CD14-positive monocyte (primary cell): ENCODE measurements around the gene PLA2G2A. TPM values are rescaled to one million over a fixed set of nuclear protein-coding genes. Genes with fewer than 3 reads are reported as not detected.

ENCODE experiments used
- DNase-seq, 3 donors: peaks; one replicate each; pipeline ENCODE4 v3.0.0-alpha.2; 2011 to 2022
- H2AFZ ChIP-seq: 2 replicates; pipeline ENCODE4 v1.6.0; 2012; ENCODE audit warnings: mild to moderate bottlenecking, low read depth, low read length, inconsistent platforms; ENCODE audit not compliant: insufficient read depth, poor library complexity, severe bottlenecking
- H3K27ac ChIP-seq, 2 donors: 1 replicate in 1 of 2; 2 replicates in 1 of 2; pipeline ENCODE4 v1.5.1; 2012 to 2013; ENCODE audit warnings: low read length in 2 of 2, control low read depth in 1 of 2, inconsistent platforms in 1 of 2, low read depth in 1 of 2, mild to moderate bottlenecking in 1 of 2
- H3K27me3 ChIP-seq, 2 donors: one replicate each; pipeline versions ENCODE4 v1.6.0 to v1.6.1; 2011 to 2013; ENCODE audit warnings: low read length in 2 of 2; ENCODE audit not compliant: control insufficient read depth in 2 of 2, insufficient read depth in 2 of 2
- H3K36me3 ChIP-seq, 2 donors: replicated peaks in 1 of 2; 1 replicate in 1 of 2; 2 replicates in 1 of 2; pipeline versions ENCODE4 v1.5.1 to v1.6.1; 2012 to 2013; ENCODE audit warnings: low read length in 2 of 2, control low read depth in 1 of 2, inconsistent platforms in 1 of 2, mild to moderate bottlenecking in 1 of 2; ENCODE audit not compliant: insufficient read depth in 2 of 2, control insufficient read depth in 1 of 2
- H3K4me1 ChIP-seq, 2 donors: 1 replicate in 1 of 2; 2 replicates in 1 of 2; pipeline versions ENCODE4 v1.5.1 to v1.6.1; 2012 to 2013; ENCODE audit warnings: low read length in 2 of 2, control low read depth in 1 of 2, inconsistent platforms in 1 of 2, mild to moderate bottlenecking in 1 of 2, moderate library complexity in 1 of 2; ENCODE audit not compliant: insufficient read depth in 2 of 2, control insufficient read depth in 1 of 2
- H3K4me2 ChIP-seq: replicated peaks from 2 replicates; pipeline ENCODE3; 2012; ENCODE audit warnings: low read length, moderate library complexity, mild to moderate bottlenecking; ENCODE audit not compliant: poor library complexity, severe bottlenecking; ENCODE audit errors: extremely low read depth
- H3K4me3 ChIP-seq, 3 experiments: fragments of 200-600 bp in 1 of 3; sonication (generic) in 1 of 3; replicated peaks in 1 of 3; 1 replicate in 2 of 3; 2 replicates in 1 of 3; pipeline ENCODE4 v1.5.1; 2011 to 2013; ENCODE audit warnings: low read length in 3 of 3, mild to moderate bottlenecking in 3 of 3, control low read depth in 2 of 3, low read depth in 2 of 3, inconsistent platforms in 1 of 3, moderate library complexity in 1 of 3
- H3K79me2 ChIP-seq: 2 replicates; pipeline ENCODE4 v1.6.0; 2012; ENCODE audit warnings: mild to moderate bottlenecking, control low read depth, inconsistent platforms, low read length, moderate library complexity; ENCODE audit not compliant: insufficient read depth
- H3K9ac ChIP-seq: 2 replicates; pipeline ENCODE4 v1.6.0; 2017; ENCODE audit warnings: low read length, mild to moderate bottlenecking; ENCODE audit not compliant: insufficient read depth, poor library complexity, severe bottlenecking
- H3K9me3 ChIP-seq, 2 donors: replicated peaks in 1 of 2; 1 replicate in 1 of 2; 2 replicates in 1 of 2; pipeline versions ENCODE4 v1.5.1 to v1.6.1; 2012 to 2013; ENCODE audit warnings: low read length in 2 of 2, control low read depth in 1 of 2; ENCODE audit not compliant: control insufficient read depth in 1 of 2, insufficient read depth in 1 of 2
- H4K20me1 ChIP-seq: 2 replicates; pipeline ENCODE4 v1.6.0; 2012; ENCODE audit warnings: mild to moderate bottlenecking, low read length, control low read depth, moderate library complexity; ENCODE audit not compliant: insufficient read depth
- H3K27ac Mint-ChIP-seq, 7 donors: one replicate each; pipeline ENCODE4 v1.8.0; 2020; ENCODE audit warnings: mild to moderate bottlenecking in 7 of 7, mixed read lengths in 7 of 7, moderate library complexity in 6 of 7, inconsistent platforms in 2 of 7
- H3K27me3 Mint-ChIP-seq, 3 donors: one replicate each; pipeline ENCODE4 v1.8.0; 2021 to 2022; ENCODE audit warnings: low read depth in 3 of 3, mild to moderate bottlenecking in 3 of 3, mixed read lengths in 3 of 3, moderate library complexity in 3 of 3, inconsistent platforms in 1 of 3
- H3K36me3 Mint-ChIP-seq, 2 donors: one replicate each; pipeline ENCODE4 v1.8.0; 2020; ENCODE audit warnings: mixed read lengths in 2 of 2, inconsistent platforms in 1 of 2, mild to moderate bottlenecking in 1 of 2
- H3K4me1 Mint-ChIP-seq: one replicate; pipeline ENCODE4 v1.8.0; 2020; ENCODE audit warnings: mild to moderate bottlenecking, mixed read lengths
- H3K4me3 Mint-ChIP-seq, 2 donors: one replicate each; pipeline ENCODE4 v1.8.0; 2020; ENCODE audit warnings: mild to moderate bottlenecking in 2 of 2, mixed read lengths in 2 of 2, moderate library complexity in 1 of 2
- H3K9me3 Mint-ChIP-seq, 7 donors: one replicate each; pipeline ENCODE4 v1.8.0; 2020 to 2022; ENCODE audit warnings: mixed read lengths in 7 of 7, mild to moderate bottlenecking in 6 of 7, moderate library complexity in 6 of 7, inconsistent platforms in 2 of 7
- WGBS: methylation state at CpG from one replicate; pipeline ENCODE4 v1.1.5; 2013; ENCODE audit warnings: missing lambda C conversion rate; ENCODE audit not compliant: insufficient coverage; 5-methylcytosine and 5-hydroxymethylcytosine counted together
- intact Hi-C, 2 donors: fragments of 100-400 bp; cut with micrococcal nuclease; formaldehyde crosslinking; loops; one replicate each; pipeline versions ENCODE4 v1.15.0 to v1.15.1; 2023
- polyA plus RNA-seq, 3 donors: library from polyadenylated mRNA; depleted of rRNA in 1 of 3; unstranded in 2 of 3; stranded (reverse) in 1 of 3; fragments of 300-500 nt in 2 of 3; fragments of >200 nt in 1 of 3; fragmentation: Illumina TruSeq in 2 of 3; gene quantifications; 1 replicate in 2 of 3; 2 replicates in 1 of 3; pipeline ENCODE4 v1.2.3, GENCODE V29; 2012 to 2021
- TF ChIP-seq, protein P1 (sequence below): fragments of 200-600 bp; IDR thresholded peaks from one replicate; pipeline ENCODE4 v1.8.0; 2022; ENCODE audit warnings: antibody characterized with exemption, mild to moderate bottlenecking

The PLA2G2A gene
- polyA plus RNA-seq, 3 donors: not detected

DNA sequence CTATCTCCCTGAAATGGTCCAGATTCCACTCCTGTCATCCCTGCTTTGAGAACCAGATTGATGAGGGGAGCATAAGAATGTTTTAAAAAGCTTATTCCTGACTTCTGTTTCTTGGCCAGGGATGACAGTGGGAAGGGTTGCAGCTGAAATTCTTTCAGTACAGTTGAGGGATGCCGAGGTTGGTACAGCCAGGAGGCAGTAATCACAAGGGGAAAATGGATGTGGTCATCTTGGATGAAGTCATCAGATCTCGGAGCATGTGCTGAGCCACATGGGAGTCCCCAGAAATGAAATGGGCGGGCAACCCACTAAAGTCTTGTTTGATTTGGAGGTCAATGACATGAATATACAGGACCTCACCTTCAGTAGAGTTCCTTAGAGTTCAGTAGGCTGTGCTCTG, 37.3 kb downstream of the PLA2G2A start:
- 88% methylated on average over 2 of the region's 3 CpGs for WGBS

DNA sequence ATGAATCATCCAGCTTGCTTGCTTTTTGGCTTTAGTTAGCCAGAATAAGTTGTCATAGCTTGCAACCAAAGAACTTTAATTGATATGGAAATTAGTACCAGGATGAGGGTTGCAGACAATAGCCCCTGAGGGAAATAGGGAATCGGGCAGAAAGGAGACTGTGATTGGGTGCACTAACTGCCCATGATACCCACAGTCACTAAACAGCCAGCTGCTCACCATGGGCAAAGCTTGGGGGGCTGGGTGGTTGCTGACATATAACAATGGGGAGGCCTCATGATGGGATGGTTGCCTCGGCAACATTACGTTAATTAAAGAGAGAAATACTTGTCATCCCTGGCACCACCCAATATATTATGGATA, 38.2 kb downstream of the PLA2G2A start:
- Histone ChIP-seq H3K4me3 (no peak overlapping the region), H3K9me3 (no peaks in the 10 kb centered on the region), H4K20me1 (no peaks in the 10 kb centered on the region), H3K4me2 (no peak overlapping the region), H3K9ac (no peak overlapping the region), H3K27me3 (no peaks in the 10 kb centered on the region), H3K79me2 (no peaks in the 10 kb centered on the region), H2AFZ (no peak overlapping the region), H3K36me3 (no peaks in the 10 kb centered on the region), H3K27ac (no peak overlapping the region), H3K4me1 (no peaks in the 10 kb centered on the region)
- WGBS: no CpG with 5 or more reads among the region's 3 CpGs
- Mint-ChIP-seq H3K27ac (no peak overlapping the region), H3K36me3 (no peaks in the 10 kb centered on the region), H3K9me3 (peaks cover 0 to 5% (median 0%) of the 10 kb centered on the region in 7 donors), H3K4me3 (no peak overlapping the region), H3K27me3 (peaks cover 1 to 18% (median 6%) of the 10 kb centered on the region in 3 donors), H3K4me1 (no peaks in the 10 kb centered on the region)
- TF ChIP-seq, protein P1, sequence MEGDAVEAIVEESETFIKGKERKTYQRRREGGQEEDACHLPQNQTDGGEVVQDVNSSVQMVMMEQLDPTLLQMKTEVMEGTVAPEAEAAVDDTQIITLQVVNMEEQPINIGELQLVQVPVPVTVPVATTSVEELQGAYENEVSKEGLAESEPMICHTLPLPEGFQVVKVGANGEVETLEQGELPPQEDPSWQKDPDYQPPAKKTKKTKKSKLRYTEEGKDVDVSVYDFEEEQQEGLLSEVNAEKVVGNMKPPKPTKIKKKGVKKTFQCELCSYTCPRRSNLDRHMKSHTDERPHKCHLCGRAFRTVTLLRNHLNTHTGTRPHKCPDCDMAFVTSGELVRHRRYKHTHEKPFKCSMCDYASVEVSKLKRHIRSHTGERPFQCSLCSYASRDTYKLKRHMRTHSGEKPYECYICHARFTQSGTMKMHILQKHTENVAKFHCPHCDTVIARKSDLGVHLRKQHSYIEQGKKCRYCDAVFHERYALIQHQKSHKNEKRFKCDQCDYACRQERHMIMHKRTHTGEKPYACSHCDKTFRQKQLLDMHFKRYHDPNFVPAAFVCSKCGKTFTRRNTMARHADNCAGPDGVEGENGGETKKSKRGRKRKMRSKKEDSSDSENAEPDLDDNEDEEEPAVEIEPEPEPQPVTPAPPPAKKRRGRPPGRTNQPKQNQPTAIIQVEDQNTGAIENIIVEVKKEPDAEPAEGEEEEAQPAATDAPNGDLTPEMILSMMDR: no peak
- intact Hi-C loops: no loop called here
- no peak for DNase-seq

More for the DNA sequence above, 37.3 kb downstream of the PLA2G2A start:
- H3K9me3 ChIP-seq: no peaks in the 10 kb centered on the region
- H3K4me2 ChIP-seq: no peak overlapping the region
- peaks cover 0 to 5% (median 0%) of the 10 kb centered on the region in 7 donors for H3K9me3 Mint-ChIP-seq
- H3K4me1 ChIP-seq: no peaks in the 10 kb centered on the region
- no peaks in the 10 kb centered on the region for H3K36me3 Mint-ChIP-seq
- no peak overlapping the region for H3K27ac Mint-ChIP-seq
- intact Hi-C loops: no loop called here
- no peak for DNase-seq
- H3K36me3 ChIP-seq: no peaks in the 10 kb centered on the region
- no peak overlapping the region for H3K27ac ChIP-seq
- no peaks in the 10 kb centered on the region for H3K4me1 Mint-ChIP-seq
- H3K4me3 Mint-ChIP-seq: no peak overlapping the region
- peaks cover 2 to 5% of the 10 kb centered on the region in 2 donors for H3K27me3 ChIP-seq
- no peak overlapping the region for H2AFZ ChIP-seq
- H3K4me3 ChIP-seq: no peak overlapping the region
- peaks cover 1 to 19% (median 7%) of the 10 kb centered on the region in 3 donors for H3K27me3 Mint-ChIP-seq
- H3K79me2 ChIP-seq: no peaks in the 10 kb centered on the region
- no peak overlapping the region for H3K9ac ChIP-seq
- TF ChIP-seq, protein P1: no peak
- no peaks in the 10 kb centered on the region for H4K20me1 ChIP-seq
